Activated CD8-positive, alpha-beta memory T cell treated with anti-CD3 and anti-CD28 coated beads, Interleukin-2, amount 50 U/mL, for 1 hour (primary cell): ENCODE results near the gene CCDC146.
"Not testable (repeated sequence)": the region's sequence is repeated elsewhere in the genome, so short reads cannot be mapped to it uniquely, and the experiment has no call there.

ENCODE experiments used
- DNase-seq: peaks from one replicate; pipeline ENCODE4 v3.0.0-alpha.2; 2020; ENCODE audit errors: extremely low read depth

The CCDC146 gene

DNA sequence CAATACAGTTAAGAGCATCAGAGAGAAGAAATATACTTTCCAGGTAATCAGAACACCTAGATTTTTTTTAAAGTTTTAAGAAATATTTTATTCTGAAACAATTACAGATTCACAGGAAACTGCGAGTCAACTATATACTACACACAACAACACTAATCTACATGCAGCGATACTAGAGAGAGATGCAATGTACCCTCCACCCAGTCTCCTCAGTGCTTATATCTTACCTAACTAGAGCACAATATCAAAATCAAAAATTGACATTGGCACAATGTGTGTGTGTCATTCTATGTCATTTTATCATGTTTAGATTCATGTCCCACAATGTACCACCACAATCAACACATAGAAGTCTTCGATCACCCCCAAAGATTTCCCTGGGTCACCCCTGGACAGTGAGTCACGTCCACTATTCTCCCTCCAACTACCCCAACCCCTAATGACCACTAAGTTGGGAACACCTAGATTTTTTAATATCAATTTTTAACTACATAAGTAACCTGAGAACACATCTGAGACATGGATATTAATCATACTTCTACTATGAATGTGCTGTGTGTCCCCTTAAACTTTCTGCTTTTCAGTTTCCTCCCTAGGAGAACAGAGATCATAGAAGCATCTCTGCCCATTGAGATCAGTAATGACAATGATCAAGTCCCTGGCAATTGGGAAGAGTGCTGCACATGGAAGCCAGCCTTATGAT, 207.2 kb downstream of the CCDC146 start:
- DNase-seq, result no peak

GRCh38 chr7:77330169-77330882, 207.9 kb downstream of the CCDC146 start:
- DNase-seq, result no peak

DNA sequence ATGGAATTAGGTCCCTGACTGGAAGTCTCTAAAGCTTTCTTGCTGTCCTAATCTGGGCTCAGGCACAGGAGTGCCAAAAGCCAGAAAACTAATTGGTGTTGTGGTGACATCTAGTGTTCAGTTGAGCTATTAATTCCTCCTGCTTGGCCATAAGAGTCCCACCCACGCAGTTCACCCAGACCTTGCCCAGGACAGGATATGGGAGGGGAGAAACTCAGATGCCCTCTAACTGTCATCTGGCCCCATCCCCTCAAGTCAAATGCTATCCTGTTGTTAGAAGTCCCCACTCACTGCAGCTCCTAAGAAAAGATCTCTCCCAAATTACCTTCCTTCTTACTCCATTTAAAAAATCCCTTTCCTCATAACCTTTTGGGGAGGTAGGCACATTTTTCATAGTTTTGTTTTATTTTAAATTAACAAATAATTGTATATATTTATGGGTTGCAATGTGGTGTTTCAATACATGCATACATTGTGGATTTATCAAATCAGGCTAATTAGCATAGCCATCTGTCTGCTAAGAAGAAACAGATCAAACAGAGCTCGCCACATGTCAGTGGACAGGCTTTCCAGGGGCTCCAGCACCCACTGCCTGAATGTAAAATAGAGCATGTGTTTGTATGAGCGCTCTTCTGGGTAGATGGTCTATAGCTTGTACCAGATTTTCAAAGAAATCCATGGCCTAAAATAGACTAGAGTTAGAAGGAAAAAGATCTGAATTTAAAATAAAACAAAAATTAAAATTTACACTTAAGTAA, 209.7 kb downstream of the CCDC146 start:
- DNase-seq, result no peak

- DNase-seq, result not testable (repeated sequence)
Observed at GRCh38 chr7:77334039-77334438, 211.6 kb downstream of the CCDC146 start.

DNA sequence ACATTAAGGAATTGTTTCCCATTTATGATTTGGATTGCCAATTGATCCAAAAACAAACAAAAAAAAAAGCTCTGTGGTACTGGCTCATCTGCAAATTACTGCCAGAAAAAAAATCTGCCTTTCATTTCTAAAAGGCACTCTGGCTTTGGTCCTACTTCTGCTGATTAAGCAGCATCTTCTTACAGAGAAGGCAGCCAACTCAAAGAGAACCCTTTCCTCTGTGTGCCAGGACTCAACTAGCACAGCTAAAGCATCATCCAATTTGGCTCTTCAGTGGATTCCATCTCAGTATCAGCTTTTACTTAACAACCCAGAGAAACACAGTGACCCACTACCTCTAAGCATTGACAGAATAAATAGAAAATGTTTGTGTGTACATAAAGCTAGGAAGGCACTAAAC, 213.2 kb downstream of the CCDC146 start:
- DNase-seq, result no peak

GRCh38 chr7:77337456-77337990, 215.1 kb downstream of the CCDC146 start:
- no peak for DNase-seq

GRCh38 chr7:77338260-77338659, 215.8 kb downstream of the CCDC146 start:
- no peak for DNase-seq

- DNase-seq, result no peak
Observed at GRCh38 chr7:77338883-77339629, 216.6 kb downstream of the CCDC146 start.

GRCh38 chr7:77339726-77340125, 217.3 kb downstream of the CCDC146 start:
- no peak for DNase-seq
